H1 (cell line): Measurements from ENCODE around the gene CAV3. TPM values are rescaled to one million over a fixed set of nuclear protein-coding genes. Genes with fewer than 3 reads are reported as not detected.

ENCODE experiments used
- CTCF ChIA-PET: fragments of 300-600 bp; sonication (Branson Sonifier 250); formaldehyde crosslinking; loops from one replicate; lab custom pipeline; 2021; ENCODE audit not compliant: partially characterized antibody; lab: Charles Lee
- POLR2A ChIA-PET: fragments of 300-600 bp; sonication (Branson Sonifier 250); formaldehyde crosslinking; loops from one replicate; lab custom pipeline; 2021; ENCODE audit warnings: inconsistent platforms; ENCODE audit not compliant: partially characterized antibody; lab: Charles Lee
- DNase-seq, 2 experiments: peaks; one replicate each; pipeline versions ENCODE4 v3.0.0 to v3.0.0-alpha.2; 2010 to 2022; ENCODE audit warnings: low spot score in 2 of 2, low read depth in 1 of 2, mixed read lengths in 1 of 2
- FAIRE-seq: peaks from 2 replicates; lab custom pipeline; 2011; peaks lifted over from hg19 to GRCh38; lab: Jason Lieb, UNC
- H2AFZ ChIP-seq: 2 replicates; pipeline ENCODE4 v1.8.1; 2012; ENCODE audit warnings: low read length, inconsistent platforms
- H2AK5ac ChIP-seq: 2 replicates; pipeline ENCODE4 v1.6.1; 2013; ENCODE audit warnings: low read depth, low read length
- H2BK120ac ChIP-seq: replicated peaks from 2 replicates; pipeline ENCODE3; 2013; ENCODE audit warnings: low read depth, low read length, inconsistent platforms
- H2BK12ac ChIP-seq: 2 replicates; pipeline ENCODE4 v1.6.1; 2013; ENCODE audit warnings: low read depth, low read length
- H2BK15ac ChIP-seq: 2 replicates; pipeline ENCODE4 v1.6.1; 2013; ENCODE audit warnings: low read length
- H2BK20ac ChIP-seq: 2 replicates; pipeline ENCODE4 v1.6.1; 2013; ENCODE audit warnings: low read length
- H2BK5ac ChIP-seq: 2 replicates; pipeline ENCODE4 v1.6.1; 2013; ENCODE audit warnings: low read depth, low read length
- H3K14ac ChIP-seq: 2 replicates; pipeline ENCODE4 v1.6.1; 2013; ENCODE audit warnings: inconsistent platforms; ENCODE audit not compliant: insufficient read length
- H3K18ac ChIP-seq: 2 replicates; pipeline ENCODE4 v1.6.1; 2013; ENCODE audit warnings: low read length; ENCODE audit errors: extremely low read depth
- H3K23ac ChIP-seq: 2 replicates; pipeline ENCODE4 v1.6.1; 2013; ENCODE audit warnings: inconsistent platforms; ENCODE audit not compliant: insufficient read length
- H3K23me2 ChIP-seq: 2 replicates; pipeline ENCODE4 v1.6.1; 2013; ENCODE audit warnings: low read depth, low read length
- H3K27ac ChIP-seq: 2 replicates; pipeline ENCODE4 v1.6.1; 2011; ENCODE audit warnings: low read depth, low read length, inconsistent platforms
- H3K27me3 ChIP-seq, 4 experiments: replicated peaks in 1 of 4; 1 replicate in 1 of 4; 2 replicates in 3 of 4; pipeline versions ENCODE4 v1.6.1 to v1.8.1; 2011 to 2013; ENCODE audit warnings: low read length in 3 of 4, mild to moderate bottlenecking in 3 of 4, inconsistent platforms in 2 of 4, mixed read lengths in 2 of 4, moderate library complexity in 1 of 4; ENCODE audit not compliant: control insufficient read depth in 3 of 4, insufficient read depth in 3 of 4; ENCODE audit errors: extremely low read depth in 1 of 4
- H3K36me3 ChIP-seq, 4 experiments: 2 replicates each; pipeline versions ENCODE4 v1.6.1 to v1.8.1; 2011 to 2013; ENCODE audit warnings: mild to moderate bottlenecking in 4 of 4, low read length in 3 of 4, moderate library complexity in 2 of 4, control low read depth in 1 of 4, inconsistent platforms in 1 of 4; ENCODE audit not compliant: insufficient read depth in 4 of 4, control insufficient read depth in 2 of 4
- H3K4ac ChIP-seq: replicated peaks from 2 replicates; pipeline ENCODE3; 2013; ENCODE audit warnings: low read length, low read depth, mixed read lengths, inconsistent platforms; ENCODE audit not compliant: insufficient read length
- H3K4me1 ChIP-seq, 4 experiments: replicated peaks in 1 of 4; 1 replicate in 1 of 4; 2 replicates in 3 of 4; pipeline versions ENCODE4 v1.6.1 to v1.8.1; 2011 to 2013; ENCODE audit warnings: low read length in 3 of 4, inconsistent platforms in 2 of 4, mixed read lengths in 1 of 4; ENCODE audit not compliant: insufficient read depth in 4 of 4, control insufficient read depth in 3 of 4
- H3K4me2 ChIP-seq, 2 experiments: 2 replicates each; pipeline versions ENCODE4 v1.6.1 to v1.8.1; 2011 to 2013; ENCODE audit warnings: low read depth in 2 of 2, low read length in 2 of 2, control low read depth in 1 of 2, inconsistent platforms in 1 of 2, mild to moderate bottlenecking in 1 of 2; ENCODE audit not compliant: insufficient read depth in 1 of 2
- H3K4me3 ChIP-seq, 4 experiments: fragments of 200-600, 300-600 bp in 1 of 4; sonication (generic), shearing (Covaris generic), sonication (Bioruptor Twin) in 1 of 4; 2 replicates each; pipeline versions ENCODE4 v1.5.1 to v1.8.1; 2011 to 2016; ENCODE audit warnings: low read length in 4 of 4, low read depth in 3 of 4, control low read depth in 2 of 4, inconsistent platforms in 2 of 4, mild to moderate bottlenecking in 2 of 4, mixed read lengths in 1 of 4, moderate library complexity in 1 of 4; ENCODE audit not compliant: insufficient read depth in 2 of 4; ENCODE audit errors: extremely low read depth in 1 of 4
- H3K56ac ChIP-seq: replicated peaks from 2 replicates; pipeline ENCODE3; 2013; ENCODE audit warnings: low read depth, mild to moderate bottlenecking, mixed read lengths, low read length, inconsistent platforms; ENCODE audit not compliant: insufficient read length
- H3K79me1 ChIP-seq: 2 replicates; pipeline ENCODE4 v1.6.1; 2013; ENCODE audit warnings: low read depth, low read length, control low read depth
- H3K79me2 ChIP-seq, 2 experiments: 2 replicates each; pipeline versions ENCODE4 v1.6.1 to v1.8.1; 2012 to 2013; ENCODE audit warnings: low read length in 2 of 2, mild to moderate bottlenecking in 2 of 2, inconsistent platforms in 1 of 2; ENCODE audit not compliant: insufficient read depth in 2 of 2, control insufficient read depth in 1 of 2
- H3K9ac ChIP-seq, 4 experiments: replicated peaks in 1 of 4; 1 replicate in 1 of 4; 2 replicates in 3 of 4; pipeline versions ENCODE4 v1.6.1 to v1.8.1; 2011 to 2013; ENCODE audit warnings: low read depth in 3 of 4, low read length in 3 of 4, control low read depth in 2 of 4, mild to moderate bottlenecking in 2 of 4, moderate library complexity in 2 of 4, inconsistent platforms in 1 of 4; ENCODE audit errors: extremely low read depth in 1 of 4
- H3K9me3 ChIP-seq, 2 experiments: 2 replicates each; pipeline versions ENCODE4 v1.6.1 to v1.8.1; 2012 to 2013; ENCODE audit warnings: mild to moderate bottlenecking in 2 of 2, moderate library complexity in 2 of 2, control low read depth in 1 of 2, inconsistent platforms in 1 of 2, low read depth in 1 of 2, low read length in 1 of 2, mixed read lengths in 1 of 2; ENCODE audit not compliant: insufficient read depth in 2 of 2
- H4K20me1 ChIP-seq, 2 experiments: replicated peaks in 1 of 2; 2 replicates each; pipeline versions ENCODE3 to v1.8.1; 2011 to 2013; ENCODE audit warnings: inconsistent platforms in 2 of 2, low read length in 2 of 2, mild to moderate bottlenecking in 1 of 2; ENCODE audit not compliant: insufficient read depth in 2 of 2, control insufficient read depth in 1 of 2
- H4K5ac ChIP-seq: 2 replicates; pipeline ENCODE4 v1.6.1; 2013; ENCODE audit warnings: low read length, low read depth, mixed read lengths, inconsistent platforms; ENCODE audit not compliant: insufficient read length
- H4K8ac ChIP-seq: 2 replicates; pipeline ENCODE4 v1.8.0; 2013; ENCODE audit warnings: mild to moderate bottlenecking, moderate library complexity, low read length, inconsistent platforms; ENCODE audit not compliant: insufficient read depth; ENCODE audit errors: extremely low read depth
- H4K91ac ChIP-seq: replicated peaks from 2 replicates; pipeline ENCODE3; 2013; ENCODE audit warnings: low read length, mixed read lengths, inconsistent platforms; ENCODE audit not compliant: insufficient read length
- ASH2L ChIP-seq: fragments of 200-600, 300-600 bp; sonication (generic); IDR thresholded peaks from one replicate; pipeline ENCODE4 v1.7.1; 2017; ENCODE audit warnings: low read length
- ATF2 ChIP-seq: IDR thresholded peaks from 2 replicates; pipeline ENCODE4 v1.6.1; 2012; ENCODE audit warnings: low read length, inconsistent platforms
- BRCA1 ChIP-seq: IDR thresholded peaks from 2 replicates; pipeline ENCODE4 v1.6.1; 2012; ENCODE audit warnings: low read depth, low read length, improper control_type of control experiment
- CHD2 ChIP-seq: IDR thresholded peaks from 2 replicates; pipeline ENCODE4 v1.6.1; 2012; ENCODE audit warnings: low read length, improper control_type of control experiment
- GABPA ChIP-seq: IDR thresholded peaks from 2 replicates; pipeline ENCODE4 v1.6.1; 2011; ENCODE audit warnings: mild to moderate bottlenecking, low read length, moderate library complexity, borderline replicate concordance; ENCODE audit not compliant: insufficient read depth
- POLR2A ChIP-seq, 2 experiments: IDR thresholded peaks; 1 replicate in 1 of 2; 2 replicates in 1 of 2; pipeline ENCODE4 v1.6.1; 2011; ENCODE audit warnings: low read depth in 2 of 2, low read length in 2 of 2, mild to moderate bottlenecking in 2 of 2; ENCODE audit errors: control extremely low read depth in 1 of 2
- POLR2AphosphoS5 ChIP-seq: IDR thresholded peaks from 2 replicates; pipeline ENCODE4 v1.6.1; 2011; ENCODE audit warnings: low read depth, low read length
- RBBP5 ChIP-seq: IDR thresholded peaks from 2 replicates; pipeline ENCODE4 v1.7.1; 2012; ENCODE audit warnings: low read depth, mild to moderate bottlenecking, inconsistent platforms, low read length, moderate library complexity, borderline replicate concordance
- SAP30 ChIP-seq: fragments of 300-600 bp; sonication (generic); IDR thresholded peaks from 2 replicates; pipeline ENCODE4 v1.7.1; 2012; ENCODE audit warnings: low read length, moderate library complexity, mild to moderate bottlenecking, inconsistent platforms; ENCODE audit not compliant: insufficient read depth, insufficient replicate concordance
- TEAD4 ChIP-seq: IDR thresholded peaks from 2 replicates; pipeline ENCODE4 v1.6.1; 2012; ENCODE audit warnings: low read depth, low read length, inconsistent platforms, mixed read lengths
- WGBS, 2 experiments: shearing (Covaris generic) in 1 of 2; methylation state at CpG; one replicate each; pipeline versions ENCODE4 v1.1.6 to v1.1.7; 2013 to 2015; ENCODE audit warnings: low lambda C conversion rate in 2 of 2, mixed read lengths in 2 of 2, inconsistent platforms in 1 of 2, low coverage in 1 of 2, missing lambda C conversion rate in 1 of 2; ENCODE audit not compliant: insufficient replicate concordance in 2 of 2, insufficient coverage in 1 of 2, insufficient read length in 1 of 2; ENCODE audit errors: extremely low coverage in 1 of 2, missing lambda C conversion rate in 1 of 2; 5-methylcytosine and 5-hydroxymethylcytosine counted together
- polyA plus RNA-seq, 7 experiments: library from polyadenylated mRNA; depleted of rRNA in 3 of 7; stranded (reverse) in 5 of 7; unstranded in 2 of 7; fragments of >200 nt in 5 of 7; fragments of 200-250 nt in 2 of 7; gene quantifications; 1 replicate in 5 of 7; 2 replicates in 1 of 7; 4 replicates in 1 of 7; pipeline versions ENCODE4 v1.2.1 to v1.2.3, GENCODE V29; 2011 to 2013; ENCODE audit warnings: missing spikeins in 2 of 7, mixed read lengths in 2 of 7
- total RNA-seq: library from RNA; stranded (reverse); fragmentation: NEBNext Ultra II Directional; extraction: Animal tissue kit (Norgen Biotek cat#: 25700); gene quantifications from 2 replicates; pipeline ENCODE4 v1.2.1, GENCODE V29; 2021
- TF ChIP-seq, protein P1 (sequence below): IDR thresholded peaks from 2 replicates; pipeline ENCODE4 v1.6.1; 2011; ENCODE audit warnings: low read length, improper control_type of control experiment

CAV3 gene
- total and polyA plus RNA-seq, 2 of the 8 experiments (the other 6 are each of a cell fraction or from before 2014, with no cell fraction given) = not detected

DNA sequence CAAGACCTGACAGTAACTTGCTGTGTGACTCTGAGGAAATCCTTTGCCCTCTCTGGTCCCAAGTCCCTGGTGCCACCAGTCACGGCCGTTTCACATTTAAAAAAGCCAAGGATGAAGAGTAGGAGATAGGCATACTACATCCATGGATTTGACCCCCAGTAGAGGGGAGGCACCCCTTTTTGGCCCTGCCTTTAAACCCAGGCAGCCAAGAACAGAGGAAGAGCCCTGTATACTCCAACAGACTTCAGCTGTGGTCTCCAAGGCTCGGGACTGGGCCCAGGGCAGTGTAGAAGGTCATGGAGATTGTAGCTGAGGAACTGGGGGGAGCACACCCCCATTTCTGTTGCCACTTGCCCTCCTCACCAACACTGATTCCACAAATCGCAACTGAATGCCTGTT lies 3.7 kb downstream of the CAV3 start:
- FAIRE-seq (no peak), DNase-seq (no peak)
- Histone ChIP-seq H3K56ac (no peak overlapping the region), H3K4ac (no peak overlapping the region), H3K27ac (no peak overlapping the region), H3K9ac (no peak overlapping the region), H4K8ac (no peak overlapping the region), H3K36me3 (no peaks in the 10 kb centered on the region), H4K20me1 (no peaks in the 10 kb centered on the region), H2BK5ac (no peak overlapping the region), H3K4me1 (peaks cover 0 to 12% (median 10%) of the 10 kb centered on the region in 4 experiments; a peak in 6 of 7 replicates), H3K18ac (no peak overlapping the region), H2BK120ac (no peak overlapping the region), H3K14ac (no peak overlapping the region), H3K23me2 (no peaks in the 10 kb centered on the region; the same call in 1 of the 2 replicates), H3K4me2 (no peak overlapping the region), H4K91ac (no peak overlapping the region), H3K79me2 (no peaks in the 10 kb centered on the region), H2AK5ac (no peak overlapping the region), H3K27me3 (peaks cover 0 to 4% (median 0%) of the 10 kb centered on the region in 4 experiments; a peak in 1 of 7 replicates), H2BK15ac (0 out of 2 replicates have a peak overlapping the region, but pooled peaks have one; percentile 40), H3K9me3 (no peaks in the 10 kb centered on the region), H3K4me3 (no peak overlapping the region), H3K79me1 (no peaks in the 10 kb centered on the region), H2AFZ (no peak overlapping the region), H3K23ac (no peak overlapping the region), H4K5ac (no peak overlapping the region), H2BK12ac (peak overlapping the region; percentile 85; the same call in 1 of the 2 replicates), H2BK20ac (no peak overlapping the region)
- WGBS, 2 experiments = 96% methylated on average over 4 of the region's 4 CpGs; no CpG with 5 or more reads in 1 of the 2 experiments
- ChIA-PET POLR2A (interaction anchor here (1.0 kb wide), 1 partner anchor 13 kb away, joined by 3 read pairs; no protein-coding TSS in a partner anchor), CTCF (interaction anchor here (1.1 to 4.5 kb wide), 2 partner anchors 8 to 115 kb away, joined by 3 to 19 read pairs; no protein-coding TSS in a partner anchor)
- TF ChIP-seq ATF2 (no peak), GABPA (no peak), CHD2 (no peak), POLR2A (IDR thresholded peaks at IDR 0.05; ENCODE audit: control extremely low read depth in 1 of 2, low read depth in 2 of 2, low read length in 2 of 2) (no peak), TEAD4 (no peak), BRCA1 (no peak), POLR2AphosphoS5 (no peak), RBBP5 (no peak), ASH2L (no peak), SAP30 (no peak)
- TF ChIP-seq, protein P1, sequence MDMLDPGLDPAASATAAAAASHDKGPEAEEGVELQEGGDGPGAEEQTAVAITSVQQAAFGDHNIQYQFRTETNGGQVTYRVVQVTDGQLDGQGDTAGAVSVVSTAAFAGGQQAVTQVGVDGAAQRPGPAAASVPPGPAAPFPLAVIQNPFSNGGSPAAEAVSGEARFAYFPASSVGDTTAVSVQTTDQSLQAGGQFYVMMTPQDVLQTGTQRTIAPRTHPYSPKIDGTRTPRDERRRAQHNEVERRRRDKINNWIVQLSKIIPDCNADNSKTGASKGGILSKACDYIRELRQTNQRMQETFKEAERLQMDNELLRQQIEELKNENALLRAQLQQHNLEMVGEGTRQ = no peak
